ENCODE measurements around the gene DNAJC11.

- TF ChIP-seq GATA2 (IDR thresholded peaks at IDR 0.05; ENCODE audit: low read depth, low read length) (no peak), GATA3 (IDR thresholded peaks at IDR 0.05; ENCODE audit: low read depth, low read length) (no peak)
Observed at GRCh38 chr1:6588893-6589520, 112.6 kb downstream of the DNAJC11 start.

Measured in SH-SY5Y (cell line).